Fibroblast of skin of right quadriceps (primary cell): Measurements from ENCODE around the gene ACOT7.
"Not testable (repeated sequence)": the region's sequence is repeated elsewhere in the genome, so short reads cannot be mapped to it uniquely, and the experiment has no call there.

Experiments used
- DNase-seq: peaks from one replicate; pipeline ENCODE4 v3.0.0-alpha.2; 2013

The ACOT7 gene

GRCh38 chr1:6423321-6423999, 29.9 kb upstream of the ACOT7 start:
- peak; percentile 10 for DNase-seq

DNA sequence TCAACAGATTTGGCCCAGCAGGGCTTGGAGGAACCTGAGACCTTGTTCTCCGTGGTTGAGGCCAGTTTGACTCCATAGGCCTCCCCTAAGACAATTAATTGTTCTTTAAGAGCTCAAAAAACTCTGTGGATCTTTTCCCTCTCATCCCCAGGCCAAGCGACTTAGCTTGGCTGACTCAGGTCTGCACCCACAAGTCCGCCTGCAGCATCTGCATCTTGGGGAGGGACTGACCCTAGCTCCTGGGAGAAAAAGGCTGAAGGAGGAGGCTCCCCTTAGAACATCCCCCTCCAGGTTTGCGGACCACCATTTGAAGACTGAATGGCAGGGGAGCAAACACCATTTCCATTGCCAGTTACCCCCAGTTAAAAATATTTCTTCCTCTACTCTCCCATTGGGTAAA, 27.7 kb upstream of the ACOT7 start:
- no peak for DNase-seq

- no peak for DNase-seq
Measured at GRCh38 chr1:6420454-6421042, 27.0 kb upstream of the ACOT7 start.

DNA sequence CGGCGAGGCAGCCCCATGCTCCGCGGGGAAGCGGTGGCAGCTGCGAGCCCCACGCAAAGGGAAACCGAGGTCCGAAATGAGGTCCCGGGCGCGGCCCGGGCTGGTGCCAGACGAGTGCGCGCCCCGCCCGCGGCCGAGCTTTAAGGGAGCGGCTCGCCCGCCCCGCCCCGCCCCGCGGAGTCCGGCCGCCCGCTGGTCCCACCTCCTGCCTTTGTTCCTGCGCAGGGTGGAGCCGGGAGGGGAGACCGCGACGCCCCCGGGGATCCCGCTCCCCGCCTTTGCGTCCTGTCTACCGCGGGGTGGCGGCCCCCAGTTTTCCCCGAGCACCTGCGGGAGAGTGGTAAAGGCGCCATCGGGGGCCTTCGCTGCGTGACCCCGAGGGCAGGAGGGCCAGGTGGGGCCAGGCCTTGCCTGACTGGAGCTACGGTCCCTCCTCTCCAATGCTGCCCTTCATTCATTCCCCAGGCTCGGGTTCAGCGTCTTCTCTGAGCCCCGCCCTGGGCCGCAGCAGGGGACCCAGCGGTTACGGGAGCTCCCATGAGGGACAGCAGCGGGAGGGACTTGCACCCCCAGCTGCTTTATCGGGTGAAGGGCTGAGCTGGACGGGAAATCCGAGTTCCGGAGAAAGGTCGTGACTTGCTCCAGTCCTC, 26.4 kb upstream of the ACOT7 start, which contains the start of gene HES2:
Gene HES2, minus strand, starts transcription at position 116 of the 650 bp plus-strand sequence. Its CDS starts 99 bp downstream, at position 17.
- no peak for DNase-seq

DNA sequence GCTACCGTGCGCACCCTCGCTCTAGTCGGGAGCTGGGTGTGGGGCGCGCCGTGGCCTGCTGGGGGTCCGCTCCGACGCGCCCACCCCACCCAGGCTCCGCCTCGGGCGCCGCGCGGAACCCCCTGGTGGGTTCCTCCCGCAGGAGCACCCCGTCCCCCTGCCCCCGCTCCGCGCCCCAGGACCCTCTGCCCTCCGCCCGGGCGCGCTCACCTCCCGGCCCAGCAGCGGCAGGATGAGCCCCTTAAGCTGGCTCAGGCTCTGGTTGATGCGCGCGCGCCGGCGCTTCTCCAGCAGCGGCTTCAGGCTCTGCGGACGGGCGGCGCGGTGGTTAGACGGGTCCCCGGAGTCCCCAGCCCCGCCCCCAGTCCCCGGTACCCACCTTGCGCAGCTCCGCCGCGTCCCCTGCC, 25.8 kb upstream of the ACOT7 start:
- no peak for DNase-seq

DNA sequence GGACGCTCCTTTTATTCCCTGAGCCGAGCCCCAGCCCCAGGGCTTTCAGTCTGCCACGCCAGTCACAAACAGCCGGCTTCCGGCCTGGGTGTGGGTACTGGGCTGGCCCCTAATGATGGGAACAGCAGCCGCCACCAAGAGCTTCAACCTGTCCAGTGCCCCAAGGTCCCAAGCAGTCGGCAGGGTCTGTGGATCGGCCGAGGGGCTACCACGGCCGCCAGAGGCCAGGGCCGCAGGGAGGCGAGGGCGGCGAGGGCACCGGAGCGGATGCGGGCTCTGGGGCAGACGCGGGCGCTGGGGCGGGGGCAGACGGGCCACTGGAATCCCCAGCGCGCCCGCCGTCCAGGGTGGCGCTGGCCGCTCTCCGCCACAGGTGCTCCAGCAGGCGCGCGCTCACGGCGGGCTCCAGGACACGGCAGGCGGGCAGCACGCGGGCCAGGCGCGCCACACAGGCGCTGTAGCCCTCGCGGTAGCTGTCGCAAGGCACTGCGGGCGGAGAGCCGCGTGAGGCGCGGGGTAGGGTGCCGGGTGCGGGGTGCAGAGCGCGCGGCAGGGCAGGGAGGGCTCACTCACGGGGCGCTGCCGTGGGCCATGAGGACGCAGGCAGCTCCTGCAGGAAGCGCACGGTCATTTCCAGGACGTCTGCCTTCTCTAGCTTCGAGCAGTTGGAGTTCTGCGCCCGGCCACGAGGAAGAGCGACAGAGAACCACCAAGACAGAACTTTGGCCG, 25.3 kb upstream of the ACOT7 start:
- no peak for DNase-seq

- no peak for DNase-seq
Measured at GRCh38 chr1:6417961-6418667, 24.5 kb upstream of the ACOT7 start.

- no peak for DNase-seq
Measured at GRCh38 chr1:6416906-6417305, 23.3 kb upstream of the ACOT7 start.

- no peak for DNase-seq
Measured at GRCh38 chr1:6416295-6416656, 22.7 kb upstream of the ACOT7 start.

GRCh38 chr1:6414881-6415626, 21.5 kb upstream of the ACOT7 start:
- no peak for DNase-seq

- peak; percentile 37 for DNase-seq
Measured at GRCh38 chr1:6414443-6414844, 20.9 kb upstream of the ACOT7 start.

- DNase-seq, result no peak
Measured at GRCh38 chr1:6412896-6413295, 19.3 kb upstream of the ACOT7 start.

- no peak for DNase-seq
Measured at GRCh38 chr1:6410248-6410893, 16.8 kb upstream of the ACOT7 start.

GRCh38 chr1:6409733-6410132, 16.2 kb upstream of the ACOT7 start:
- DNase-seq, result no peak

GRCh38 chr1:6409053-6409452, 15.5 kb upstream of the ACOT7 start:
- no peak for DNase-seq

DNA sequence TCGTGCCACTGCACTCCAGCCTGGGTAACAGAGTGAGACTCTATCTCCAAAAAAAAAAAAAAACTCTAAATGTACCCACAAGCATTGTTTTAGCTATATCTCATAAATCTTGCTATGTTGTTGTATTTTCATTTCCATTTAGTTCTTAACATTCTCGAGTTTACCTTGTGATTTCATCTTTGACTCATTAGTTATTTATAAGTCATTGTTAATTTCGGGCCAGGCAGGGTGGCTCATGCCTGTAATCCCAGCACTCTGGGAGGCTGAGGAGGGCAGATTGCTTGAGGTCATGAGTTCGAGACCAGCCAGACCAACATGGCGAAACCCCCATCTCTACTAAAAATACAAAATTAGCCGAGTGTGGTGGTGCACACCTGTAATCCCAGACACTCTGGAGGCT, 14.5 kb upstream of the ACOT7 start:
- DNase-seq, result no peak

DNA sequence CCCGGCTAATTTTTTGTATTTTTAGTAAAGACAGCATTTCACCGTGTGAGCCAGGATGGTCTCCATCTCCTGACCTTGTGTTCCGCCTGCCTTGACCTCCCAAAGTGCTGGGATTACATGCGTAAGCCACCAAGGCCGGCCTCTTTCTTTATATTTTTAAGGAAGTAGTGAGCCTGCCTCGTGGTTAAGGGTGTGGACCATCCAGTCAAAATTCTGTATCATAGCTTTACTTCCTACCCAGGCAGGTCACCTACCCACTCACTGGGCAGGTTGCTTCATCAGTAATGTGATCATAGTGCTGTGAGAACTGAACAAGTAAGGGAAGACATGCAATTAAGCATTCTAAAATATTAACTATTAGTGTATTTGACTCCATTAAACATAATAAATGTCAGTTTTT, 8.1 kb upstream of the ACOT7 start:
- DNase-seq, result no peak

DNA sequence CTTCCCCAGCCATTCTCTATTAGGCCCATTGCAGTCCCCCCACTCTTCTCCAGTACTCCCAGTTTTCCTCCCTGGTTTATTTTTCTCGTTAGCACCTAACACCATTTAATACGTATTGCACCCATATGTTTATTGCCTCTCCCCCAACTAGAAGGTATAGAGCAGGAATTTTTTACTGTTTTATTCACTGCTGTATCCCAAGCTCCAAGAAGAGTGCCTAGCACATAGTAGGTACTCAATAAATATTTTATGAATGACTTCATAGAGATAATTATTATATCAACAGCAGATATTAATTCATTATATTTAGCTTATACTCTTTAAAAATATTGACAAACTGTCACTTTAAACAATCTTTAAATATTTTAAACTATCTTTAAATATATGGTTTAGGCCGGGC, 5.7 kb upstream of the ACOT7 start:
- DNase-seq, result no peak

- DNase-seq, result no peak
Measured at GRCh38 chr1:6397844-6398441, 4.4 kb upstream of the ACOT7 start.

GRCh38 chr1:6396998-6397397, 3.4 kb upstream of the ACOT7 start:
- no peak for DNase-seq

DNA sequence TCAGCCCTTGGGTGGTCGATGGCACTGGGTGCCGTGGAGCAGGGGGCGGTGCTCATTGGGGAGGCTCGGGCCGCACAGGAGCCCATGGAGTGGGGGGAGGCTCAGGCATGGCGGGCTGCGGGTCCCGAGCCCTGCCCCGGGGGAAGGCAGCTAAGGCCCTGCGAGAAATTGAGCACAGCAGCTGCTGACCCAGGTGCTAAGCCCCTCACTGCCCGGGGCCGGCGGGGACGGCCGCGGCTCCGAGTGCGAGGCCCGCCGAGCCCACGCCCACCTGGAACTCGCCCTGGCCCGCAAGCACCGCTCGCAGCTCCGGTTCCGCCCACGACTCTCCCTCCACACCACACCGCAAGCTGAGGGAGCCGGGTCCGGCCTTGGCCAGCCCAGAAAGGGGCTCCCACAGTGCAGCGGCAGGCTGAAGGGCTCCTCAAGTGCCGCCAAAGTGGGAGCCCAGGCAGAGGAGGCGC, 2.2 kb upstream of the ACOT7 start:
- DNase-seq, result not testable (repeated sequence)
